CD14-positive monocyte (primary cell): ENCODE measurements around the gene PFKP. TPM values are rescaled to one million over a fixed set of nuclear protein-coding genes. Genes with fewer than 3 reads are reported as not detected.
"Not testable (repeated sequence)": the region's sequence is repeated elsewhere in the genome, so short reads cannot be mapped to it uniquely, and the experiment has no call there.

Source experiments
- DNase-seq, 3 donors: peaks; one replicate each; pipeline ENCODE4 v3.0.0-alpha.2; 2011 to 2022
- H2AFZ ChIP-seq: 2 replicates; pipeline ENCODE4 v1.6.0; 2012; ENCODE audit warnings: mild to moderate bottlenecking, low read depth, low read length, inconsistent platforms; ENCODE audit not compliant: insufficient read depth, poor library complexity, severe bottlenecking
- H3K27ac ChIP-seq, 2 donors: 1 replicate in 1 of 2; 2 replicates in 1 of 2; pipeline ENCODE4 v1.5.1; 2012 to 2013; ENCODE audit warnings: low read length in 2 of 2, control low read depth in 1 of 2, inconsistent platforms in 1 of 2, low read depth in 1 of 2, mild to moderate bottlenecking in 1 of 2
- H3K27me3 ChIP-seq, 2 donors: one replicate each; pipeline versions ENCODE4 v1.6.0 to v1.6.1; 2011 to 2013; ENCODE audit warnings: low read length in 2 of 2; ENCODE audit not compliant: control insufficient read depth in 2 of 2, insufficient read depth in 2 of 2
- H3K36me3 ChIP-seq, 2 donors: replicated peaks in 1 of 2; 1 replicate in 1 of 2; 2 replicates in 1 of 2; pipeline versions ENCODE4 v1.5.1 to v1.6.1; 2012 to 2013; ENCODE audit warnings: low read length in 2 of 2, control low read depth in 1 of 2, inconsistent platforms in 1 of 2, mild to moderate bottlenecking in 1 of 2; ENCODE audit not compliant: insufficient read depth in 2 of 2, control insufficient read depth in 1 of 2
- H3K4me1 ChIP-seq, 2 donors: 1 replicate in 1 of 2; 2 replicates in 1 of 2; pipeline versions ENCODE4 v1.5.1 to v1.6.1; 2012 to 2013; ENCODE audit warnings: low read length in 2 of 2, control low read depth in 1 of 2, inconsistent platforms in 1 of 2, mild to moderate bottlenecking in 1 of 2, moderate library complexity in 1 of 2; ENCODE audit not compliant: insufficient read depth in 2 of 2, control insufficient read depth in 1 of 2
- H3K4me2 ChIP-seq: replicated peaks from 2 replicates; pipeline ENCODE3; 2012; ENCODE audit warnings: low read length, moderate library complexity, mild to moderate bottlenecking; ENCODE audit not compliant: poor library complexity, severe bottlenecking; ENCODE audit errors: extremely low read depth
- H3K4me3 ChIP-seq, 3 experiments: fragments of 200-600 bp in 1 of 3; sonication (generic) in 1 of 3; replicated peaks in 1 of 3; 1 replicate in 2 of 3; 2 replicates in 1 of 3; pipeline ENCODE4 v1.5.1; 2011 to 2013; ENCODE audit warnings: low read length in 3 of 3, mild to moderate bottlenecking in 3 of 3, control low read depth in 2 of 3, low read depth in 2 of 3, inconsistent platforms in 1 of 3, moderate library complexity in 1 of 3
- H3K79me2 ChIP-seq: 2 replicates; pipeline ENCODE4 v1.6.0; 2012; ENCODE audit warnings: mild to moderate bottlenecking, control low read depth, inconsistent platforms, low read length, moderate library complexity; ENCODE audit not compliant: insufficient read depth
- H3K9ac ChIP-seq: 2 replicates; pipeline ENCODE4 v1.6.0; 2017; ENCODE audit warnings: low read length, mild to moderate bottlenecking; ENCODE audit not compliant: insufficient read depth, poor library complexity, severe bottlenecking
- H3K9me3 ChIP-seq, 2 donors: replicated peaks in 1 of 2; 1 replicate in 1 of 2; 2 replicates in 1 of 2; pipeline versions ENCODE4 v1.5.1 to v1.6.1; 2012 to 2013; ENCODE audit warnings: low read length in 2 of 2, control low read depth in 1 of 2; ENCODE audit not compliant: control insufficient read depth in 1 of 2, insufficient read depth in 1 of 2
- H4K20me1 ChIP-seq: 2 replicates; pipeline ENCODE4 v1.6.0; 2012; ENCODE audit warnings: mild to moderate bottlenecking, low read length, control low read depth, moderate library complexity; ENCODE audit not compliant: insufficient read depth
- H3K27ac Mint-ChIP-seq, 7 donors: one replicate each; pipeline ENCODE4 v1.8.0; 2020; ENCODE audit warnings: mild to moderate bottlenecking in 7 of 7, mixed read lengths in 7 of 7, moderate library complexity in 6 of 7, inconsistent platforms in 2 of 7
- H3K27me3 Mint-ChIP-seq, 3 donors: one replicate each; pipeline ENCODE4 v1.8.0; 2021 to 2022; ENCODE audit warnings: low read depth in 3 of 3, mild to moderate bottlenecking in 3 of 3, mixed read lengths in 3 of 3, moderate library complexity in 3 of 3, inconsistent platforms in 1 of 3
- H3K36me3 Mint-ChIP-seq, 2 donors: one replicate each; pipeline ENCODE4 v1.8.0; 2020; ENCODE audit warnings: mixed read lengths in 2 of 2, inconsistent platforms in 1 of 2, mild to moderate bottlenecking in 1 of 2
- H3K4me1 Mint-ChIP-seq: one replicate; pipeline ENCODE4 v1.8.0; 2020; ENCODE audit warnings: mild to moderate bottlenecking, mixed read lengths
- H3K4me3 Mint-ChIP-seq, 2 donors: one replicate each; pipeline ENCODE4 v1.8.0; 2020; ENCODE audit warnings: mild to moderate bottlenecking in 2 of 2, mixed read lengths in 2 of 2, moderate library complexity in 1 of 2
- H3K9me3 Mint-ChIP-seq, 7 donors: one replicate each; pipeline ENCODE4 v1.8.0; 2020 to 2022; ENCODE audit warnings: mixed read lengths in 7 of 7, mild to moderate bottlenecking in 6 of 7, moderate library complexity in 6 of 7, inconsistent platforms in 2 of 7
- WGBS: methylation state at CpG from one replicate; pipeline ENCODE4 v1.1.5; 2013; ENCODE audit warnings: missing lambda C conversion rate; ENCODE audit not compliant: insufficient coverage; 5-methylcytosine and 5-hydroxymethylcytosine counted together
- intact Hi-C, 2 donors: fragments of 100-400 bp; cut with micrococcal nuclease; formaldehyde crosslinking; loops; one replicate each; pipeline versions ENCODE4 v1.15.0 to v1.15.1; 2023
- polyA plus RNA-seq, 3 donors: library from polyadenylated mRNA; depleted of rRNA in 1 of 3; unstranded in 2 of 3; stranded (reverse) in 1 of 3; fragments of 300-500 nt in 2 of 3; fragments of >200 nt in 1 of 3; fragmentation: Illumina TruSeq in 2 of 3; gene quantifications; 1 replicate in 2 of 3; 2 replicates in 1 of 3; pipeline ENCODE4 v1.2.3, GENCODE V29; 2012 to 2021
- TF ChIP-seq, protein P1 (sequence below): fragments of 200-600 bp; IDR thresholded peaks from one replicate; pipeline ENCODE4 v1.8.0; 2022; ENCODE audit warnings: antibody characterized with exemption, mild to moderate bottlenecking

PFKP gene
- polyA plus RNA-seq, 3 donors = 6.5 to 14.2 (median 8.1) TPM

DNA sequence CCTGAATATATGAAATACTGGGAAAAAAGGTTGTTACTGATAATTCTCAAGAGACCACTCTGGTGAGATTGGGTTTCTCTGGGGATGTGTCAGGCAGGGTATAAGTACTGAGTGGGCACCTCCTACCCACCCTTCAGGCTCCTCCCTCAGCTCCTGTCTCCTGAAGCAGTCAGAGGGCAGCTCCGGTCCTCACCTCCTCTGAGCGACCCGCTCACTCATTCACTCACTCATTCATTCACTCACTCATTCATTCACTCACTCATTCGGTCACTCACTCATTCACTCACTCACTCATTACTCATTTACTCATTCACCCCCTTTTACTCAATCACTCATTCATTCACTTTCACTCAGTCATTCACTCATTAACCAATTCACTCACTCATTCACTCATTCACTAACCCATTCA is 6.9 kb upstream of the PFKP start:
- intact Hi-C loops = no loop called here
- Histone ChIP-seq H3K36me3 (no peaks in the 10 kb centered on the region), H4K20me1 (no peaks in the 10 kb centered on the region), H3K4me1 (no peaks in the 10 kb centered on the region), H2AFZ (no peak overlapping the region), H3K27ac (no peak overlapping the region), H3K9ac (no peak overlapping the region), H3K9me3 (no peaks in the 10 kb centered on the region), H3K4me3 (no peak overlapping the region), H3K79me2 (no peaks in the 10 kb centered on the region), H3K4me2 (no peak overlapping the region), H3K27me3 (peaks cover 0 to 27% of the 10 kb centered on the region in 2 donors)
- Mint-ChIP-seq H3K4me3 (no peak overlapping the region), H3K9me3 (no peaks in the 10 kb centered on the region), H3K36me3 (no peaks in the 10 kb centered on the region), H3K27me3 (peaks cover 7 to 17% (median 15%) of the 10 kb centered on the region in 3 donors), H3K4me1 (no peaks in the 10 kb centered on the region), H3K27ac (no peak overlapping the region)
- no peak for DNase-seq
- 89% methylated on average over 4 of the region's 4 CpGs for WGBS
- TF ChIP-seq, protein P1, sequence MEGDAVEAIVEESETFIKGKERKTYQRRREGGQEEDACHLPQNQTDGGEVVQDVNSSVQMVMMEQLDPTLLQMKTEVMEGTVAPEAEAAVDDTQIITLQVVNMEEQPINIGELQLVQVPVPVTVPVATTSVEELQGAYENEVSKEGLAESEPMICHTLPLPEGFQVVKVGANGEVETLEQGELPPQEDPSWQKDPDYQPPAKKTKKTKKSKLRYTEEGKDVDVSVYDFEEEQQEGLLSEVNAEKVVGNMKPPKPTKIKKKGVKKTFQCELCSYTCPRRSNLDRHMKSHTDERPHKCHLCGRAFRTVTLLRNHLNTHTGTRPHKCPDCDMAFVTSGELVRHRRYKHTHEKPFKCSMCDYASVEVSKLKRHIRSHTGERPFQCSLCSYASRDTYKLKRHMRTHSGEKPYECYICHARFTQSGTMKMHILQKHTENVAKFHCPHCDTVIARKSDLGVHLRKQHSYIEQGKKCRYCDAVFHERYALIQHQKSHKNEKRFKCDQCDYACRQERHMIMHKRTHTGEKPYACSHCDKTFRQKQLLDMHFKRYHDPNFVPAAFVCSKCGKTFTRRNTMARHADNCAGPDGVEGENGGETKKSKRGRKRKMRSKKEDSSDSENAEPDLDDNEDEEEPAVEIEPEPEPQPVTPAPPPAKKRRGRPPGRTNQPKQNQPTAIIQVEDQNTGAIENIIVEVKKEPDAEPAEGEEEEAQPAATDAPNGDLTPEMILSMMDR = no peak

DNA sequence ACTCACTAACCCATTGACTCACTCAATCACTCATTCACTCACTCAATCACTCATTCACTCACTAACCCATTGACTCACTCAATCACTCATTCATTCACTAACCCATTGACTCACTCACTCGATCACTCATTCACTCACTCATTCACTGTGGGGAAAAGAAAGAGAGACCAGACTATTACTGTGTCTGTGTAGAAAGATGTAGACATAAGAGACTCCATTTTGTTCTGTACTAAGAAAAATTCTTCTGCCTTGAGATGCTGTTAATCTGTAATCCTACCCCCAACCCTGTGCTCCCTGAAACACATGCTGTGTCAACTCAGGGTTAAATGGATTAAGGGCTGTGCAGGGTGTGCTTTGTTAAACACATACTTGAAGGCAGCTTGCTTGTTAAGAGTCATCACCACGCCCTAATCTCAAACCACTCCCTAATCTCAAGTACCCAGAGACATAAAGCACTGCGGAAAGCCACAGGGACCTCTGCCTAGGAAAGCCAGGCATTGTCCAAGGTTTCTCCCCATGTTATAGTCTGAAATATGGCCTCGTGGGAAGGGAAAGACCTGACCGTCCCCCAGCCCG is 5.9 kb upstream of the PFKP start:
- intact Hi-C loops, H3K4me1 ChIP-seq, H3K4me1 Mint-ChIP-seq, H3K9me3 Mint-ChIP-seq, H3K27ac Mint-ChIP-seq, H3K9me3 ChIP-seq, H3K27ac ChIP-seq, H3K4me3 Mint-ChIP-seq, H3K4me2 ChIP-seq, H3K36me3 ChIP-seq, DNase-seq, H3K79me2 ChIP-seq, H3K4me3 ChIP-seq, H2AFZ ChIP-seq, H3K9ac ChIP-seq, H4K20me1 ChIP-seq, H3K36me3 Mint-ChIP-seq: not testable (repeated sequence)
- H3K27me3 ChIP-seq = peaks cover 2 to 35% of the 10 kb centered on the region in 2 donors
- peaks cover 14 to 25% (median 21%) of the 10 kb centered on the region in 3 donors for H3K27me3 Mint-ChIP-seq
- no CpG with 5 or more reads among the region's 6 CpGs for WGBS
